Spleen (tissue), 11 donors: Measurements from ENCODE around the gene VSIG8. TPM values are rescaled to one million over a fixed set of nuclear protein-coding genes. Genes with fewer than 3 reads are reported as not detected.

Experiments used
- DNase-seq: peaks from one replicate; pipeline ENCODE4 v3.0.0-alpha.2; 2020
- H3K27ac ChIP-seq, 8 donors: fragments of 200-600 bp; sonication (generic) in 7 of 8; 1 replicate in 4 of 8; 2 replicates in 4 of 8; pipeline versions ENCODE4 v1.5.0 to v1.8.0; 2016 to 2021; ENCODE audit warnings: inconsistent platforms in 4 of 8, mild to moderate bottlenecking in 4 of 8, moderate library complexity in 1 of 8
- H3K27me3 ChIP-seq, 7 donors: fragments of 200-600 bp; sonication (generic) in 6 of 7; replicated peaks in 1 of 7; 1 replicate in 4 of 7; 2 replicates in 3 of 7; pipeline versions ENCODE4 v1.5.0 to v1.8.0; 2016 to 2021; ENCODE audit warnings: inconsistent platforms in 3 of 7, mild to moderate bottlenecking in 1 of 7
- H3K36me3 ChIP-seq, 6 donors: fragments of 200-600 bp; sonication (generic) in 5 of 6; 1 replicate in 4 of 6; 2 replicates in 2 of 6; pipeline versions ENCODE4 v1.5.0 to v1.8.0; 2016 to 2021; ENCODE audit warnings: inconsistent platforms in 2 of 6
- H3K4me1 ChIP-seq, 6 donors: fragments of 200-600 bp; sonication (generic) in 5 of 6; 1 replicate in 3 of 6; 2 replicates in 3 of 6; pipeline versions ENCODE4 v1.5.0 to v1.8.0; 2016 to 2021; ENCODE audit warnings: inconsistent platforms in 3 of 6
- H3K4me3 ChIP-seq, 8 donors: fragments of 200-600 bp; sonication (generic) in 7 of 8; 1 replicate in 4 of 8; 2 replicates in 4 of 8; pipeline versions ENCODE4 v1.5.0 to v1.8.0; 2016 to 2021; ENCODE audit warnings: inconsistent platforms in 4 of 8, mild to moderate bottlenecking in 4 of 8, moderate library complexity in 2 of 8
- H3K9me3 ChIP-seq, 8 donors: fragments of 200-600 bp; sonication (generic) in 7 of 8; 1 replicate in 4 of 8; 2 replicates in 4 of 8; pipeline versions ENCODE4 v1.5.0 to v1.8.0; 2016 to 2021; ENCODE audit warnings: inconsistent platforms in 4 of 8
- CTCF ChIP-seq, 11 experiments: fragments of 200-600 bp in 7 of 11; fragments of 450-650 bp in 4 of 11; sonication (generic) in 4 of 11; IDR thresholded peaks in 8 of 11; conservative IDR thresholded peaks in 3 of 11; 1 replicate in 7 of 11; 2 replicates in 4 of 11; pipeline versions ENCODE4 v1.4.0 to v1.8.0; 2016 to 2021; ENCODE audit warnings: antibody characterized with exemption in 11 of 11, inconsistent platforms in 4 of 11, mild to moderate bottlenecking in 1 of 11
- POLR2A ChIP-seq, 3 donors: fragments of 450-650 bp; IDR thresholded peaks; one replicate each; pipeline ENCODE4 v1.5.1; 2017; ENCODE audit warnings: antibody characterized with exemption in 3 of 3, mild to moderate bottlenecking in 1 of 3
- POLR2AphosphoS5 ChIP-seq, 3 donors: sonication (generic); formaldehyde crosslinking; IDR thresholded peaks; one replicate each; pipeline ENCODE4 v1.5.1; 2017; ENCODE audit warnings: antibody characterized with exemption in 3 of 3
- WGBS, 5 donors: extraction: QIAGEN DNeasy Blood & Tissue Kit in 3 of 5; methylation state at CpG; one replicate each; pipeline versions ENCODE4 v1.1.5 to v1.1.7; 2013 to 2018; 5-methylcytosine and 5-hydroxymethylcytosine counted together
- intact Hi-C: fragments of 100-400 bp; cut with DNase I; formaldehyde crosslinking; loops from one replicate; pipeline ENCODE4 v1.15.0; 2023; ENCODE audit warnings: low total_unique reads
- polyA plus RNA-seq, 3 donors: library from polyadenylated mRNA; stranded (reverse); fragments of 200-250 nt; gene quantifications; one replicate each; pipeline ENCODE4 v1.2.1, GENCODE V29; 2013
- total RNA-seq, 7 donors: library from RNA; depleted of rRNA in 3 of 7; stranded (reverse); fragments of >200 nt in 3 of 7; fragmentation: NEBNext Ultra II Directional in 4 of 7; extraction: Animal tissue kit (Norgen Biotek cat#: 25700) in 4 of 7; gene quantifications; one replicate each; pipeline versions ENCODE4 v1.1.0 to v1.2.1, GENCODE V29; 2016 to 2021
- donor health status: healthy with polysubstance abuse.
- donor health status: DM: no; HTN: no; CAD: no; lungs with moderate emphysema.
- donor health status: DM: no; HTN: no; CAD: no.
- donor health status: Bipolar disorder and iron deficiency.
- donor health status: healthy.
- donor health status: DM: no; HTN: no; CAD: no.
- donor health status: DM: yes; HTN: yes; CAD: no.

VSIG8 gene
- total and polyA plus RNA-seq, 10 donors = 0.03 to 0.43 (median 0.23) TPM; not detected in 6

GRCh38 chr1:159826441-159827101 lies 35.9 kb downstream of the VSIG8 start, which contains the start of gene SLAMF8:
SLAMF8 (plus strand) TSS chr1:159826873; CDS start chr1:159826899, 26 bp downstream.
- peak in 2 of 3 donors; percentile 52 to 61 for TF ChIP-seq POLR2AphosphoS5 (IDR thresholded peaks at IDR 0.05)
- no peak for TF ChIP-seq CTCF (IDR thresholded peaks at IDR 0.05 in 8 of 11, conservative IDR thresholded peaks at IDR 0.05 in 3 of 11)
- no peak for TF ChIP-seq POLR2A (IDR thresholded peaks at IDR 0.05)
- no peaks in the 10 kb centered on the region for H3K27me3 ChIP-seq
- H3K27ac ChIP-seq = peak within 1 kb of the TSS in 7 of 8 donors; percentile 45 to 78 (median 69)
- intact Hi-C loops = no loop called here
- WGBS, 5 donors = 33 to 53% (median 41%) methylated on average over 11 of the region's 11 CpGs
- peak within 1 kb of the TSS in 6 of 8 donors; percentile 14 to 56 (median 24) for H3K4me3 ChIP-seq
- H3K36me3 ChIP-seq = no peaks in the 10 kb centered on the region
- H3K9me3 ChIP-seq = no peaks in the 10 kb centered on the region
- H3K4me1 ChIP-seq = peaks cover 15 to 74% (median 55%) of the 10 kb centered on the region in 6 donors
- peak; percentile 84 for DNase-seq

- H3K36me3 ChIP-seq = no peaks in the 10 kb centered on the region
- intact Hi-C loops = no loop called here
- H3K27me3 ChIP-seq = no peaks in the 10 kb centered on the region
- TF ChIP-seq CTCF (IDR thresholded peaks at IDR 0.05 in 8 of 11, conservative IDR thresholded peaks at IDR 0.05 in 3 of 11) (no peak), POLR2A (IDR thresholded peaks at IDR 0.05) (no peak), POLR2AphosphoS5 (IDR thresholded peaks at IDR 0.05) (no peak)
- no peaks in the 10 kb centered on the region for H3K9me3 ChIP-seq
- DNase-seq = no peak
- H3K4me3 ChIP-seq = peak overlapping the region in 2 of 8 donors; percentile 0 to 56
- 55 to 60% (median 58%) methylated on average over 3 of the region's 3 CpGs for WGBS, 5 donors
- peaks cover 15 to 74% (median 55%) of the 10 kb centered on the region in 6 donors for H3K4me1 ChIP-seq
- peak overlapping the region in 5 of 8 donors; percentile 61 to 78 (median 72) for H3K27ac ChIP-seq
Measured at GRCh38 chr1:159825564-159825963, 36.9 kb downstream of the VSIG8 start.

- intact Hi-C loops = no loop called here
- Histone ChIP-seq H3K9me3 (no peaks in the 10 kb centered on the region), H3K4me1 (peaks cover 8 to 53% (median 37%) of the 10 kb centered on the region in 6 donors), H3K27ac (no peak overlapping the region), H3K36me3 (no peaks in the 10 kb centered on the region), H3K4me3 (no peak overlapping the region), H3K27me3 (no peaks in the 10 kb centered on the region)
- TF ChIP-seq CTCF (IDR thresholded peaks at IDR 0.05 in 8 of 11, conservative IDR thresholded peaks at IDR 0.05 in 3 of 11) (no peak), POLR2A (IDR thresholded peaks at IDR 0.05) (no peak), POLR2AphosphoS5 (IDR thresholded peaks at IDR 0.05) (no peak)
- WGBS, 5 donors = 73 to 87% (median 84%) methylated on average over 5 to 7 of the region's 7 CpGs
- no peak for DNase-seq
Measured at GRCh38 chr1:159823406-159823805, 39.1 kb downstream of the VSIG8 start.

- Histone ChIP-seq H3K36me3 (no peaks in the 10 kb centered on the region), H3K9me3 (no peaks in the 10 kb centered on the region), H3K27me3 (no peaks in the 10 kb centered on the region), H3K4me3 (no peak overlapping the region), H3K4me1 (peaks cover 2 to 32% (median 17%) of the 10 kb centered on the region in 6 donors), H3K27ac (no peak overlapping the region)
- intact Hi-C loops = no loop called here
- DNase-seq = no peak
- WGBS, 5 donors = 51 to 90% (median 74%) methylated on average over 9 of the region's 9 CpGs
- TF ChIP-seq CTCF (IDR thresholded peaks at IDR 0.05 in 8 of 11, conservative IDR thresholded peaks at IDR 0.05 in 3 of 11) = no peak
- TF ChIP-seq POLR2AphosphoS5 (IDR thresholded peaks at IDR 0.05) = no peak
- no peak for TF ChIP-seq POLR2A (IDR thresholded peaks at IDR 0.05)
Measured at GRCh38 chr1:159821171-159821867, 41.1 kb downstream of the VSIG8 start.
